IMR-90 (cell line): ENCODE results near the gene TMEM41A. TPM values are rescaled to one million over a fixed set of nuclear protein-coding genes. Genes with fewer than 3 reads are reported as not detected.

Source experiments
- ATAC-seq: fragments of 200-7000 bp; cut with Tn5 transposase; 2 replicates; pipeline ENCODE4 v1.9.1; 2020; ENCODE audit warnings: low read depth, mild to moderate bottlenecking, moderate library complexity
- BruUV-seq: library from RNA; stranded (reverse); fragments of 400-500 nt; replicated peaks from 2 replicates; lab custom pipeline; 2021; lab: Mats Ljungman, UMichigan
- CTCF ChIA-PET: fragments of 300-600 bp; formaldehyde crosslinking; extraction: SDS; loops from one replicate; lab custom pipeline; 2021; ENCODE audit warnings: antibody characterized with exemption; lab: Yijun Ruan, JAX
- POLR2A ChIA-PET: fragments of 300-600 bp; sonication (Branson Sonifier 250); formaldehyde crosslinking; loops from one replicate; lab custom pipeline; 2022; ENCODE audit warnings: antibody characterized with exemption; ENCODE audit not compliant: unreplicated experiment; lab: Charles Lee
- DNase-seq: peaks from one replicate; pipeline ENCODE4 v3.0.0; 2013
- H2AFZ ChIP-seq: replicated peaks from 2 replicates; pipeline ENCODE3; 2013; ENCODE audit warnings: low read length, mild to moderate bottlenecking; ENCODE audit not compliant: poor library complexity
- H2AK5ac ChIP-seq: 2 replicates; pipeline ENCODE4 v1.6.1; 2013; ENCODE audit warnings: low read depth, low read length, inconsistent platforms
- H2AK9ac ChIP-seq: replicated peaks from 2 replicates; pipeline ENCODE3; 2013; ENCODE audit warnings: mild to moderate bottlenecking, low read depth, low read length, moderate library complexity; ENCODE audit not compliant: poor library complexity
- H2BK120ac ChIP-seq: 2 replicates; pipeline ENCODE4 v1.6.1; 2013; ENCODE audit warnings: low read depth, low read length, inconsistent platforms
- H2BK15ac ChIP-seq: 3 replicates; pipeline ENCODE4 v1.6.1; 2013; ENCODE audit warnings: low read depth, low read length, inconsistent platforms
- H2BK20ac ChIP-seq: 2 replicates; pipeline ENCODE4 v1.6.1; 2013; ENCODE audit warnings: low read depth, mild to moderate bottlenecking, inconsistent platforms, low read length, moderate library complexity
- H2BK5ac ChIP-seq: 2 replicates; pipeline ENCODE4 v1.6.1; 2013; ENCODE audit warnings: mild to moderate bottlenecking, low read depth, low read length, inconsistent platforms; ENCODE audit not compliant: poor library complexity, severe bottlenecking
- H3K14ac ChIP-seq: replicated peaks from 2 replicates; pipeline ENCODE4 v1.6.1; 2013; ENCODE audit warnings: low read depth, low read length, inconsistent platforms
- H3K18ac ChIP-seq: 2 replicates; pipeline ENCODE4 v1.6.1; 2013; ENCODE audit warnings: low read depth, low read length, control low read depth
- H3K23ac ChIP-seq: 2 replicates; pipeline ENCODE4 v1.6.1; 2013; ENCODE audit warnings: low read depth, low read length, inconsistent platforms
- H3K27ac ChIP-seq: 2 replicates; pipeline ENCODE4 v1.5.1; 2013; ENCODE audit warnings: mild to moderate bottlenecking, control low read depth, low read length; ENCODE audit not compliant: insufficient read depth
- H3K27me3 ChIP-seq: 2 replicates; pipeline ENCODE4 v1.6.1; 2013; ENCODE audit warnings: low read length; ENCODE audit not compliant: control insufficient read depth, insufficient read depth
- H3K36me3 ChIP-seq: 2 replicates; pipeline ENCODE4 v1.6.1; 2013; ENCODE audit warnings: low read length, mixed read lengths; ENCODE audit not compliant: control insufficient read depth, insufficient read depth
- H3K4ac ChIP-seq: 2 replicates; pipeline ENCODE4 v1.6.1; 2013; ENCODE audit warnings: low read depth, low read length, inconsistent platforms
- H3K4me1 ChIP-seq: 2 replicates; pipeline ENCODE4 v1.6.1; 2013; ENCODE audit warnings: low read length, mixed read lengths; ENCODE audit not compliant: control insufficient read depth, insufficient read depth
- H3K4me2 ChIP-seq: 2 replicates; pipeline ENCODE4 v1.6.1; 2013; ENCODE audit warnings: low read depth, mild to moderate bottlenecking, control low read depth, low read length, moderate library complexity
- H3K4me3 ChIP-seq: 2 replicates; pipeline ENCODE4 v1.5.1; 2013; ENCODE audit warnings: low read depth, mild to moderate bottlenecking, control low read depth, low read length, moderate library complexity; ENCODE audit not compliant: insufficient read depth
- H3K56ac ChIP-seq: 2 replicates; pipeline ENCODE4 v1.6.1; 2013; ENCODE audit warnings: low read length, inconsistent platforms; ENCODE audit not compliant: insufficient read depth; ENCODE audit errors: extremely low read depth
- H3K79me1 ChIP-seq, 2 experiments: 2 replicates each; pipeline ENCODE4 v1.6.1; 2013; ENCODE audit warnings: low read length in 2 of 2, inconsistent platforms in 1 of 2, low read depth in 1 of 2
- H3K9ac ChIP-seq: 2 replicates; pipeline ENCODE4 v1.6.1; 2013; ENCODE audit warnings: low read depth, low read length, control low read depth
- H3K9me1 ChIP-seq: 2 replicates; pipeline ENCODE4 v1.6.1; 2013; ENCODE audit warnings: low read length, inconsistent platforms; ENCODE audit not compliant: insufficient read depth
- H3K9me3 ChIP-seq: 2 replicates; pipeline ENCODE4 v1.6.1; 2013; ENCODE audit warnings: low read length; ENCODE audit not compliant: control insufficient read depth, insufficient read depth
- H4K20me1 ChIP-seq: 2 replicates; pipeline ENCODE4 v1.6.1; 2013; ENCODE audit warnings: low read length, inconsistent platforms; ENCODE audit not compliant: insufficient read depth
- H4K5ac ChIP-seq: 2 replicates; pipeline ENCODE4 v1.6.1; 2013; ENCODE audit warnings: mild to moderate bottlenecking, low read depth, low read length, control low read depth
- H4K8ac ChIP-seq, 2 experiments: 2 replicates each; pipeline ENCODE4 v1.6.1; 2013; ENCODE audit warnings: low read depth in 2 of 2, low read length in 2 of 2, control low read depth in 1 of 2, inconsistent platforms in 1 of 2
- H4K91ac ChIP-seq: 2 replicates; pipeline ENCODE4 v1.6.1; 2013; ENCODE audit warnings: low read depth, low read length, inconsistent platforms; ENCODE audit not compliant: insufficient read depth
- BHLHE40 ChIP-seq: fragments of 150-350 bp; IDR thresholded peaks from 2 replicates; pipeline ENCODE4 v1.6.1; 2016; ENCODE audit warnings: mild to moderate bottlenecking, low read depth, low read length
- CEBPB ChIP-seq: IDR thresholded peaks from 2 replicates; pipeline ENCODE4 v1.6.1; 2012; ENCODE audit warnings: low read depth, low read length, improper control_type of control experiment
- CHD1 ChIP-seq: IDR thresholded peaks from 2 replicates; pipeline ENCODE4 v1.6.1; 2012; ENCODE audit warnings: low read depth, low read length, improper control_type of control experiment
- FOS ChIP-seq: fragments of 150-350 bp; IDR thresholded peaks from 2 replicates; pipeline ENCODE4 v1.6.1; 2016; ENCODE audit warnings: low read depth, low read length
- MAFK ChIP-seq: IDR thresholded peaks from 2 replicates; pipeline ENCODE4 v1.6.1; 2012; ENCODE audit warnings: low read depth, low read length, improper control_type of control experiment
- MAZ ChIP-seq: IDR thresholded peaks from 2 replicates; pipeline ENCODE4 v1.6.1; 2012; ENCODE audit warnings: low read depth, mild to moderate bottlenecking, low read length, improper control_type of control experiment, moderate library complexity, borderline replicate concordance
- MXI1 ChIP-seq: IDR thresholded peaks from 2 replicates; pipeline ENCODE4 v1.6.1; 2012; ENCODE audit warnings: low read depth, mild to moderate bottlenecking, low read length, moderate library complexity, borderline replicate concordance
- NFE2L2 ChIP-seq: fragments of 150-350 bp; IDR thresholded peaks from 2 replicates; pipeline ENCODE4 v1.6.1; 2016; ENCODE audit warnings: low read depth, mild to moderate bottlenecking, low read length
- POLR2A ChIP-seq: IDR thresholded peaks from 2 replicates; pipeline ENCODE4 v1.6.1; 2012; ENCODE audit warnings: mild to moderate bottlenecking, low read depth, low read length
- RAD21 ChIP-seq: IDR thresholded peaks from 2 replicates; pipeline ENCODE4 v1.6.1; 2012; ENCODE audit warnings: low read length, improper control_type of control experiment
- RCOR1 ChIP-seq: IDR thresholded peaks from 2 replicates; pipeline ENCODE4 v1.6.1; 2012; ENCODE audit warnings: mild to moderate bottlenecking, low read length, improper control_type of control experiment; ENCODE audit not compliant: insufficient replicate concordance
- RFX5 ChIP-seq: IDR thresholded peaks from 2 replicates; pipeline ENCODE4 v1.8.0; 2012; ENCODE audit warnings: low read depth, mild to moderate bottlenecking, low read length, moderate library complexity
- SMC3 ChIP-seq: fragments of 150-350 bp; IDR thresholded peaks from 2 replicates; pipeline ENCODE4 v1.6.1; 2016; ENCODE audit warnings: low read depth, mild to moderate bottlenecking, antibody characterized with exemption, low read length, moderate library complexity
- WGBS, 2 experiments: methylation state at CpG; one replicate each; pipeline versions ENCODE4 v1.1.5 to v1.1.7; 2013; ENCODE audit warnings: missing lambda C conversion rate in 2 of 2; ENCODE audit not compliant: insufficient read length in 1 of 2; ENCODE audit errors: extremely low coverage in 2 of 2; 5-methylcytosine and 5-hydroxymethylcytosine counted together
- dilution Hi-C: fragments of 300-500 bp; cut with HindIII; formaldehyde crosslinking; loops from one replicate; pipeline ENCODE4 v1.14.3; 2018; ENCODE audit warnings: low sequenced_read_pairs; ENCODE audit not compliant: unreplicated experiment
- in situ Hi-C: fragments of 300-500 bp; cut with MboI; formaldehyde crosslinking; loops from 3 replicates; pipeline ENCODE4 v1.14.3; 2019; ENCODE audit warnings: low sequenced_read_pairs, inconsistent platforms, mixed read lengths
- intact Hi-C: fragments of 100-400 bp; cut with micrococcal nuclease; formaldehyde crosslinking; loops from 2 replicates; pipeline ENCODE4 v1.10.0; 2022
- polyA plus RNA-seq, 3 experiments: library from polyadenylated mRNA; depleted of rRNA; stranded (reverse); fragments of >200 nt; gene quantifications; 2 replicates each; pipeline ENCODE4 v1.2.3, GENCODE V29; 2012; ENCODE audit warnings: low replicate concordance in 1 of 3
- total RNA-seq: library from RNA; depleted of rRNA; stranded (reverse); fragments of >200 nt; gene quantifications from 2 replicates; pipeline ENCODE4 v1.2.3, GENCODE V29; 2012
- TF ChIP-seq, protein P1 (sequence below): fragments of 150-350 bp; IDR thresholded peaks from 2 replicates; pipeline ENCODE4 v1.6.1; 2016; ENCODE audit warnings: low read depth, mild to moderate bottlenecking, low read length, moderate library complexity, borderline replicate concordance
- TF ChIP-seq, protein P2 (sequence below): fragments of 150-350 bp; IDR thresholded peaks from 2 replicates; pipeline ENCODE4 v1.6.1; 2017; ENCODE audit warnings: mild to moderate bottlenecking, antibody characterized with exemption, low read length, low read depth
- TF ChIP-seq, protein P3 (sequence below): conservative IDR thresholded peaks from 2 replicates; pipeline ENCODE4 v1.5.1; 2012; ENCODE audit warnings: mild to moderate bottlenecking, low read depth, low read length, improper control_type of control experiment

The TMEM41A gene
- total and polyA plus RNA-seq, 2 of the 4 experiments (the other 2 are of a cell fraction), result 10.6 to 12.5 TPM

DNA sequence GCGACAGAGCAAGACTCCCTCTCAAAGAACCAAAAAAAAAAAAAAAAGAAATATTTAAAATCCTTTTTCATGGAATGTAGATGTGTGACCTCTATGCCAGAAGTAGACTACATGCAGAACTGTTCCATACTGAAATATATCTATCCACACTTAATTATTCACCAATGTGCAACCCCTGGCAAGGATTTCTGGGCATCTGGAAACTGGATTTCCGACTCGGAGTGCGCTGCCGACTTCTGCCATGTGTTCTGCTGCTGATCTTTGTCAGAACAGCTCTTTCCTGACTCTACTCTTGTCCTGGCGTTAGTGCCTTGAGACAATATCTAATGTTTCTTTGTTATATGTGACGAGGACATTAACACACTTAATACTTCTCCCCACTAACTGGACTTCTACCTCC lies 41.9 kb upstream of the TMEM41A start:
- no CpG with 5 or more reads among the region's 7 CpGs for WGBS, 2 experiments
- Histone ChIP-seq H2AK9ac (no peak overlapping the region), H2AFZ (no peak overlapping the region), H3K56ac (no peak overlapping the region), H3K27me3 (peaks cover 7% of the 10 kb centered on the region; the same call in 1 of the 2 replicates), H3K4me3 (no peak overlapping the region), H2BK5ac (no peak overlapping the region), H2BK20ac (no peak overlapping the region), H3K79me1 (no peaks in the 10 kb centered on the region), H4K20me1 (no peaks in the 10 kb centered on the region), H3K18ac (no peak overlapping the region), H4K5ac (no peak overlapping the region), H2BK15ac (no peak overlapping the region), H3K36me3 (no peaks in the 10 kb centered on the region), H3K4ac (no peak overlapping the region), H4K91ac (no peak overlapping the region), H4K8ac (no peak overlapping the region), H3K23ac (no peak overlapping the region), H3K4me1 (no peaks in the 10 kb centered on the region), H2BK120ac (no peak overlapping the region), H3K9ac (no peak overlapping the region), H3K9me1 (no peaks in the 10 kb centered on the region; the same call in 1 of the 2 replicates), H3K14ac (no peak overlapping the region), H3K9me3 (no peaks in the 10 kb centered on the region), H3K4me2 (no peak overlapping the region), H3K27ac (no peak overlapping the region), H2AK5ac (no peak overlapping the region)
- intact Hi-C loops (no loop called here), in situ Hi-C loops (no loop called here), dilution Hi-C loops (no loop called here)
- ChIA-PET CTCF (interaction anchor here (1.0 kb wide), 1 partner anchor 11 kb away, joined by 3 read pairs; no protein-coding TSS in a partner anchor), POLR2A (no interaction called here)
- TF ChIP-seq NFE2L2, result no peak
- TF ChIP-seq, protein P1, sequence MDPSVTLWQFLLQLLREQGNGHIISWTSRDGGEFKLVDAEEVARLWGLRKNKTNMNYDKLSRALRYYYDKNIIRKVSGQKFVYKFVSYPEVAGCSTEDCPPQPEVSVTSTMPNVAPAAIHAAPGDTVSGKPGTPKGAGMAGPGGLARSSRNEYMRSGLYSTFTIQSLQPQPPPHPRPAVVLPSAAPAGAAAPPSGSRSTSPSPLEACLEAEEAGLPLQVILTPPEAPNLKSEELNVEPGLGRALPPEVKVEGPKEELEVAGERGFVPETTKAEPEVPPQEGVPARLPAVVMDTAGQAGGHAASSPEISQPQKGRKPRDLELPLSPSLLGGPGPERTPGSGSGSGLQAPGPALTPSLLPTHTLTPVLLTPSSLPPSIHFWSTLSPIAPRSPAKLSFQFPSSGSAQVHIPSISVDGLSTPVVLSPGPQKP, result no peak
- no peak for TF ChIP-seq RFX5
- no peak for TF ChIP-seq RAD21
- TF ChIP-seq RCOR1, result no peak
- TF ChIP-seq SMC3, result no peak
- no peak for TF ChIP-seq CEBPB
- TF ChIP-seq FOS, result no peak
- TF ChIP-seq POLR2A, result no peak
- TF ChIP-seq MXI1, result no peak
- no peak for TF ChIP-seq MAFK
- TF ChIP-seq, protein P2, sequence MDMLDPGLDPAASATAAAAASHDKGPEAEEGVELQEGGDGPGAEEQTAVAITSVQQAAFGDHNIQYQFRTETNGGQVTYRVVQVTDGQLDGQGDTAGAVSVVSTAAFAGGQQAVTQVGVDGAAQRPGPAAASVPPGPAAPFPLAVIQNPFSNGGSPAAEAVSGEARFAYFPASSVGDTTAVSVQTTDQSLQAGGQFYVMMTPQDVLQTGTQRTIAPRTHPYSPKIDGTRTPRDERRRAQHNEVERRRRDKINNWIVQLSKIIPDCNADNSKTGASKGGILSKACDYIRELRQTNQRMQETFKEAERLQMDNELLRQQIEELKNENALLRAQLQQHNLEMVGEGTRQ, result no peak
- TF ChIP-seq, protein P3, sequence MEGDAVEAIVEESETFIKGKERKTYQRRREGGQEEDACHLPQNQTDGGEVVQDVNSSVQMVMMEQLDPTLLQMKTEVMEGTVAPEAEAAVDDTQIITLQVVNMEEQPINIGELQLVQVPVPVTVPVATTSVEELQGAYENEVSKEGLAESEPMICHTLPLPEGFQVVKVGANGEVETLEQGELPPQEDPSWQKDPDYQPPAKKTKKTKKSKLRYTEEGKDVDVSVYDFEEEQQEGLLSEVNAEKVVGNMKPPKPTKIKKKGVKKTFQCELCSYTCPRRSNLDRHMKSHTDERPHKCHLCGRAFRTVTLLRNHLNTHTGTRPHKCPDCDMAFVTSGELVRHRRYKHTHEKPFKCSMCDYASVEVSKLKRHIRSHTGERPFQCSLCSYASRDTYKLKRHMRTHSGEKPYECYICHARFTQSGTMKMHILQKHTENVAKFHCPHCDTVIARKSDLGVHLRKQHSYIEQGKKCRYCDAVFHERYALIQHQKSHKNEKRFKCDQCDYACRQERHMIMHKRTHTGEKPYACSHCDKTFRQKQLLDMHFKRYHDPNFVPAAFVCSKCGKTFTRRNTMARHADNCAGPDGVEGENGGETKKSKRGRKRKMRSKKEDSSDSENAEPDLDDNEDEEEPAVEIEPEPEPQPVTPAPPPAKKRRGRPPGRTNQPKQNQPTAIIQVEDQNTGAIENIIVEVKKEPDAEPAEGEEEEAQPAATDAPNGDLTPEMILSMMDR, result no peak
- no peak for TF ChIP-seq MAZ
- TF ChIP-seq CHD1, result no peak
- TF ChIP-seq BHLHE40, result no peak
- BruUV-seq, result no TSS peak
- DNase-seq (no peak), ATAC-seq (no peak)
